TTC549 (cell line): ENCODE results near the gene BTBD10.

ENCODE experiments used
- FAIRE-seq: peaks from 2 replicates; lab custom pipeline; 2012; peaks lifted over from hg19 to GRCh38; lab: Jason Lieb, UNC

BTBD10 gene

DNA sequence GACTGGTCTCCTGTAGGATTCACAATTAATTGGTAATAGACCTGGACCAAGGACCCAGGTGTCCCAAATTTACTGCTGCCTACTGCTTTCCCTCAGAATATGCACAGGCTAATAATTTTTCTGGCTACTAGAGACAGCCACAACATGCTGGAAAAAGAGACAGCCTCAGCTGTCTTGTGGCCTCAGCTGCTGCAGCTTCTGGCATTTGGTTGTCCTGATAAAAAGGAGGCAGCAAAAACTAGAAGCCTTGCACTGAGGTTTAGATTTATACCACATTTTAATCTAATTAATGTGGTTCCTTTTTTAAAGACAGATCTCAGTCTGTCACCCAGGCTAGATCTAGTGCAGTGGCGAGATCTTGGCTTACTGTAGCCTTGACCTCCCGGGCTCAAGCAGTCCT is 89.8 kb downstream of the BTBD10 start:
- FAIRE-seq = no peak

- no peak for FAIRE-seq
Observed at GRCh38 chr11:13368041-13368446, 95.0 kb downstream of the BTBD10 start.

DNA sequence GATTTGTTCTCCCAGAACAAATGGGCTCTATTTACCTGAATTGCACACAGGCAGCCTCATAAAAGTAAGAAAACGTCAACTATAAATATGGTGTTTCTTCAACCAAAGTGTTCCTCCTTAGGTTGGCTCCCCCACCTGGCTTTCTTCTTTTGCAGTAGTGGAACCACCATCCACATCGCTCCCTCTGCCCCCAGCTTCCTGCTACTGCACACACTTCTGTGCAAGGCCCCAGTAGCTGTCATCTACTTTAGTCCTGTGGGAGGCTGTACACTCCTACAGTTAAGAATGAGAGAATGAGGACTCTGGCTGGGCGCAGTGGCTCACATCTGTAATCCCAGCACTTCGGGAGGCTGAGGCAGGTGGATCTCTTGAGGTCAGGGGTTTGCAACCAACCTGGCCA is 95.9 kb downstream of the BTBD10 start:
- no peak for FAIRE-seq

DNA sequence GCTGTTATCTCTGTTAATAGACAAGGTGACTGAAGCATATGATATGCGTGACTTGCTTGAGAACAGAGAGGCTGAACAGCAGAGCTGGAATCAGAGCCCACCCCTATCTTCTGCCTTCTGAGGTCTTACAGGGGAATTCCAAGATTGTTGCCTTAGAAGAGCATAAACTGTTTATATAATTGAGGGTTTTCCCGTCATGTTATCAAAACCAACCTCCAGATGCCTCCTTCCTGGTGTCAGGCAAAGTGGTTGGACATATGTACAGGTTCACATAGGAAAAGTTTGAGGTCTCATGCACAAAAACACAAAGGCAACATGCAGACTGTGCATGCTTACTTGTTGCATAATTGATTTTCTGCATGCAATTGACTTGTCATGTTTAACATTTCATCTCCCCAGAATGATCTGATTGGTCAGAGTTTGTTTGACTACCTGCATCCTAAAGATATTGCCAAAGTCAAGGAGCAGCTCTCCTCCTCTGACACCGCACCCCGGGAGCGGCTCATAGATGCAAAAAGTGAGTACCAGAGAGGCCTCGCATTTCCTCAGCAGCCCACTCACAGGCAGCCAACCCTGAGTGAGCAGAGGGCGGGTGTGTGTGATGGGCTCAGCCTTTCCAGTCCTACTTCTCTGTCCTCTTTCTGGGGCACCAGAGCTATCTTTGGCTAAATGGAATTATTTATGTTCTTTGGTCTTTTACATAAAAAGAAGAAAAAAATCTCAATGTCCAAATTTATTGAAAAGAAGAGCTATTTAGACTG is 96.6 kb downstream of the BTBD10 start:
- no peak for FAIRE-seq

- FAIRE-seq = no peak
Observed at GRCh38 chr11:13364388-13364787, 98.6 kb downstream of the BTBD10 start.

- FAIRE-seq = no peak
Observed at GRCh38 chr11:13362596-13363109, 100.4 kb downstream of the BTBD10 start.

GRCh38 chr11:13358596-13359270 is 104.3 kb downstream of the BTBD10 start:
- no peak for FAIRE-seq

GRCh38 chr11:13357232-13357631 is 105.8 kb downstream of the BTBD10 start:
- FAIRE-seq = no peak

- FAIRE-seq = no peak
Observed at GRCh38 chr11:13355191-13355590, 107.8 kb downstream of the BTBD10 start.

- FAIRE-seq = no peak
Observed at GRCh38 chr11:13354335-13354734, 108.7 kb downstream of the BTBD10 start.

GRCh38 chr11:13352711-13353110 is 110.3 kb downstream of the BTBD10 start:
- no peak for FAIRE-seq

DNA sequence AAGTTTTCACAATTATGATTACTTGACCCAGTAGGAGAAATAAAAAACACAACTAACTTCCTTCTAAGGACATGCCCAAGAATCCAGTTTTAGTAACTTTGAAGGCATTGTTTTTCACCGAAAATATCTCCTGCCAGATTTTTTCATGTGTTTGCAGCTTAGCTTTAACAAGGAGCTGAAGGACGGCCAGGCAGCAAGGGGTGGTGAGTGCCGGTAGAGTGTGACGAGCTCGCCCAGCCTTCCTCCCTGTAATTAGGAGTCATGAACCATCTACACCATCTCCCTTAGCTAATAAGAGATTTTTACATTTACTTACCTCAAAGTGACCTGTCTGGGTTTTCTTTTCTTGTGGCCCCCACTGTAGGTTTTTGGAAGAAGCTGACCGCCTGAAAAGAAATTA is 113.4 kb downstream of the BTBD10 start:
- no peak for FAIRE-seq

- FAIRE-seq = no peak
Observed at GRCh38 chr11:13349046-13349445, 114.0 kb downstream of the BTBD10 start.

DNA sequence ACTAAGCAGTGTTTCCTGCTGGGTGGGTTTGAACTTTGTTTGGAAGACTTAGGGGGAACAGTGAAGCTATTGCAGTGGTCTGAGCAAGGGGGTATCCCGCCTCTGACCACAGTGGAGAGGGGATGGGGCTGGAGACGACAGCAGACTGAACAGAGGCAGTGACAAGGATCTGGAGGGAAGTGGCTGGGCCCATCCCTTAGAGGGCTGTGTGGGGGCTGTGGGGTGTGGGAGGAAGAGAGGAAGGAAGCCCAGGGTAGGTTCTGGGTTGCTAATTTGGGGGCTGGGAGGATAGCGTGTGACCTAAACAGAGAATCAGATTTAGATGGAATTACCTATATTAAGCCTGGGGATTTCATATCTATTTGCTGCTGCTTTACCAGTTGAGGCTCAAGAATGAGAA is 114.7 kb downstream of the BTBD10 start:
- FAIRE-seq = no peak

DNA sequence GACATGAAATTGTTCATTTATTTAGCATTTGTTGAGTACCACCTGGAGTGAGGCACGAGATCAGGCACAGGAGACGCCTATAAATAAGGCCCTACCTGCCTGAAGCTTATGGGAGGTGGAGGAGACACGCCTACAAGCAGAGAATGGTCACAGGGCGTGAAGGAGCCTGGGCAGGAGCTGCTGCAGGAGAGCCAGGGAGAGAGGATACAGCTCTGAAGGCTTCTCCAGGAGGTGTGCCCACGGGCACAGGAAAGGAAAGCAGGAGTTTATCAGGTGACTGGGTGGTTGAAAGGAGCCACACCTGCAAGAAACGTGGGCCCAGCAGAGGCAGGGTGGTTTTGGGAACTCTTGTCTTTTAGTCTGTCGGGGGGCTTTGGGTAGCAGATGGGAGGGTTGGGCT is 115.1 kb downstream of the BTBD10 start:
- no peak for FAIRE-seq

DNA sequence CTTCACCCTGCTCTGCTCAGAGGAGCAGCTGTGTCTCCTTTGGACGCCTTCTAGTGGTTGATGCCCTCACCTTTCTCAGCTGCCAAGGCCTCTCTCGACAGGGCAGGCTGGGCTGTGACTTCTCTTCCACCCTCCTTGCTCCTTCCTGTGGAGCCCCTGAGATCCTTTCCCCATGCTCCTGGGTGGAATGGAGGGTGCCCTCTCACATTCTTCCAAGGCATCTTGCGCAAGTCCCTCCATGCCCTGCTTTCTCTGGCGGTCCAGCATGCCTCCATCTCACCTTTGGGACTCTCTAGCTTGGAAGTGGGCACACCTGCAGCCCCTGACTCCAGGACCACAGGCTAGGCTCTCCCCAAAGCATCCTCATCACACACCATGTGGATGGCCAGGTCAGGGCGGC is 116.6 kb downstream of the BTBD10 start:
- no peak for FAIRE-seq

- FAIRE-seq = no peak
Observed at GRCh38 chr11:13344818-13345217, 118.2 kb downstream of the BTBD10 start.

DNA sequence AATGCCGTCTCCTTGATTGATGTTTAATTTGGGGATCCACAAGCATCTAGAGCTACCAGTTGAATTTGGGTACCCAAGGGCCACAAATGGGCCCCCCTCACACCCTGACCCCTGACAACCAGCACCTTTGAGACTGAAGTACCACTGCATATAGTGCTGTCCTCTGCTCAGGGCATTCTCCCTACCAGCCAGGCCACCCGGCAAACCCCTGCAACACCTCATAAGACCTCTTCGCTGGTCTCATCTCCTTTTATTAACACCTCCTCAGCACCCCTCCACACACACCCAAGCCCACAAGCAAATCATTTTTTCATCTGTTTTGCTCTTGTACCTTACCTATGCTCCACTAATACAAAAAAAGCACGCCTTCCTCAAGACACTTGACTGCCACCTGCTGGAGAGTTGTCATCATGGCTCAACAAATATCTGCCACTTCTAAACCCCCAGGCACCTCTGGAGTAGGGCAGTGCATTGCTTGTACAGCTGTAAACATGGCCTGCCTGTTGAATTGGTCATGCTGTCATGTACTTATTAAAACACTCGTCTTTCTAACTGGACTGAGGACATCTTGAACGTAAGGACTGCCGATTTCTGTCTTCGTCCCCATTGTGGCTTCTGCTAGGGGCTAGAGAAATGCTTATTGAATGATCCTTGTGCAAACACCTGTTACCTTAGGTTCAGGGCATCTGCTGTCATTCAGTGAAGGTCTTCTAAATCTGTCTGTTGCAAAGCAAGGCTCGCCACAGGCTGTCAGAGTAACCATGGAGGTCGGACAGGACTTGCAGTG is 118.9 kb downstream of the BTBD10 start:
- no peak for FAIRE-seq

GRCh38 chr11:13343067-13343466 is 120.0 kb downstream of the BTBD10 start:
- FAIRE-seq = no peak

DNA sequence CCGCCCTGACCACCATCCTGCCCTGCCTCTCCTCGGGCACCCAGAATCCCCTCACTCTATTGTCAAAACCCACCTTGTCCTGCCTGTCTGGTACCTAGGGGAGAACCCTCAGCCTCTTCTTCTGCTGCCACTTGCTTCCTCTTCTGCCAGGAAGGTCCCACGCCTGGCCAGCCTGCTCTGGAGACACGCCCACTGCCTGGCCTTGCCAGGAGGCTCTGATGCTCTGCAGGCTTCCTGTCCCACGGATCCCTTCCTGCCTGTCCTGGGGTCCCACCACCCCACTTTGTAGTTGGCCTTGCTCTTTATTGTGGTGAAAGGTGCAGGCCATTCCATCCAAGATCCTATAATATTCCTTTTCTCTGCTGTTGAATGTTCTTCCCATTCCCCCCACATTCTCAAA is 122.0 kb downstream of the BTBD10 start:
- no peak for FAIRE-seq

DNA sequence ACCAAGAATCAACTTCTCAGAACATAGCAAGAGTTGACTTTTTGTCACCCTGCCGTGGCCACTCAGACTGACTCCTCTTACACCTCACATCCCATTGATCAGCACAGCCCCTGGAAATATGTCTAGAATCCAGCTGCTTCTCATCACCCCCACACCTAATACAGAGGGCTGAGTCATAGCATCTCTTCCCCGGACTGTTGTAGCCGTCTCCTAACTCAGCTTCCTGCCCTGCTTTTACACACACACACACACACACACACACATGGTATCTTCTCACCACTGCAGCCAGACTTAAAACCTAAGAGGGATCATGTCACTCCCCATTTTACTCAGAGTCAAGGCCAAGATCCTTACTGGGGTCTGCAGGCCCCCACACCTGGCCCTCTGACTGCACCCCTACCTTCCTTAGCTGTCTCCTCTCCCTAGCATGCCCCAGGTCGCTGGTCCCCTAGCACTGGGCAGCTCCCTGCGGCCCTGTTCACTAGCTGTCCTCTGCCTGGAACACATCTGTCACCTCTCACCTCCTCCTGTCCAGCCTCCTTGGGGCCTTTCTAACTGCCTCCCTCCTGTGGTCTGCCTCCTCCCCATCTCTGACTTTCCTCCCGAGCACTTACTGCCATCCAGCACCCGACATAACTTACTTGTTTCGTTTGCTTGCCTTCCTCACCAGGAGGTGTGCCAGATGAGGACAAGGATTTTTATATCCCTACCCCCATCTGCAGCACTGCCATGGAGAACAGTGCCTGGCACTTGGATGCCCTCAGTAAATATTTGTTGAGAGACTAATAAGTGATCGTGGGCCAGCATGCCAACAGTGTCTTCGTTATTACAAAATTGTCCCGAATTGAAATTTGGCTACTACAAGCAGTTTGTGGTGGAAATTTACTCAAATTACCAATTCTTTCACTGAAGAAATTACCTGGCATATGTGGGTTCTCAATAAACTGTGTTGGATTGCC is 123.5 kb downstream of the BTBD10 start:
- FAIRE-seq = no peak
